K562 (cell line): ENCODE data around the gene HSP90AA1. TPM values are rescaled to one million over a fixed set of nuclear protein-coding genes. Genes with fewer than 3 reads are reported as not detected.

ENCODE experiments used
- CSDE1 ChIP-seq, 2 experiments: fragments of 450-650 bp; IDR thresholded peaks; 2 replicates each; pipeline ENCODE4 v1.6.1; 2016; ENCODE audit warnings: mild to moderate bottlenecking in 1 of 2
- FOXM1 ChIP-seq, 2 experiments: fragments of 450-650 bp in 1 of 2; sonication (generic) in 1 of 2; formaldehyde crosslinking in 1 of 2; IDR thresholded peaks; 2 replicates each; pipeline versions ENCODE4 v1.6.1 to v1.9.0; 2017 to 2022; ENCODE audit warnings: low read depth in 2 of 2, mild to moderate bottlenecking in 2 of 2, missing genetic modification reagents in 1 of 2, moderate library complexity in 1 of 2
- GABPA ChIP-seq: fragments of 200-800 bp; sonication (Bioruptor generic); conservative IDR thresholded peaks from 2 replicates; pipeline ENCODE4 v1.6.1; 2016; ENCODE audit warnings: low read depth, missing genetic modification characterization, missing compliant biosample characterization
- ILK ChIP-seq: fragments of 450-650 bp; IDR thresholded peaks from 2 replicates; pipeline ENCODE4 v1.6.1; 2016; ENCODE audit warnings: missing genetic modification characterization, low read depth, mild to moderate bottlenecking, missing compliant biosample characterization, moderate library complexity, borderline replicate concordance
- KDM2B ChIP-seq: fragments of 250-450 bp; sonication (Bioruptor Pico); IDR thresholded peaks from 2 replicates; pipeline ENCODE4 v1.8.0; 2021; ENCODE audit warnings: mild to moderate bottlenecking, moderate library complexity
- KDM4B ChIP-seq, 2 experiments: fragments of 450-650 bp in 1 of 2; sonication (generic) in 1 of 2; IDR thresholded peaks; 2 replicates each; pipeline ENCODE4 v1.6.1; 2016 to 2017; ENCODE audit warnings: borderline replicate concordance in 2 of 2, antibody characterized with exemption in 1 of 2, low read depth in 1 of 2, mild to moderate bottlenecking in 1 of 2
- NFRKB ChIP-seq: fragments of 450-650 bp; IDR thresholded peaks from 2 replicates; pipeline ENCODE4 v1.6.1; 2016; ENCODE audit warnings: low read depth
- NR3C1 ChIP-seq: sonication (generic); formaldehyde crosslinking; IDR thresholded peaks from 2 replicates; pipeline ENCODE4 v1.8.1; 2022; ENCODE audit warnings: missing genetic modification reagents
- TEAD1 ChIP-seq, 2 experiments: fragments of 450-650 bp in 1 of 2; sonication (generic) in 1 of 2; formaldehyde crosslinking; IDR thresholded peaks; 2 replicates each; pipeline versions ENCODE4 v1.4.0 to v1.8.0; 2020 to 2022; ENCODE audit warnings: mild to moderate bottlenecking in 2 of 2, missing genetic modification reagents in 1 of 2
- ZNF239 ChIP-seq: fragments of 250-450 bp; sonication (Bioruptor Pico); IDR thresholded peaks from 2 replicates; pipeline ENCODE4 v1.4.0; 2020; ENCODE audit warnings: mild to moderate bottlenecking
- ZNF584 ChIP-seq: fragments of 200-800 bp; sonication (Bioruptor generic); IDR thresholded peaks from 2 replicates; pipeline ENCODE4 v1.6.1; 2016; ENCODE audit warnings: low read depth, mild to moderate bottlenecking, missing genetic modification characterization, missing compliant biosample characterization
- ZNF75A ChIP-seq: fragments of 450-650 bp; formaldehyde crosslinking; IDR thresholded peaks from 2 replicates; pipeline ENCODE4 v1.4.0; 2020; ENCODE audit warnings: mild to moderate bottlenecking
- ZNF766 ChIP-seq: fragments of 200-800 bp; sonication (Bioruptor generic); conservative IDR thresholded peaks from 2 replicates; pipeline ENCODE4 v1.6.1; 2016; ENCODE audit warnings: missing genetic modification characterization, missing compliant biosample characterization
- polyA plus RNA-seq, 8 experiments: library from polyadenylated mRNA; depleted of rRNA in 4 of 8; stranded (reverse) in 5 of 8; unstranded in 3 of 8; fragments of >200 nt; fragmentation: Nextera tagmentation in 2 of 8; fragmentation: Illumina TruSeq in 1 of 8; extraction: Ambion mirVana in 2 of 8; extraction: Trizol in 1 of 8; gene quantifications; 2 replicates each; pipeline versions ENCODE4 v1.2.1 to v1.2.3, GENCODE V29; 2011 to 2014; ENCODE audit warnings: inconsistent platforms in 1 of 8, missing spikeins in 1 of 8
- total RNA-seq, 7 experiments: library from RNA; depleted of rRNA in 6 of 7; stranded (reverse); fragments of >200 nt in 6 of 7; fragmentation: Illumina TruSeq in 2 of 7; extraction: Trizol in 2 of 7; gene quantifications; 2 replicates each; pipeline versions ENCODE4 v1.2.1 to v1.2.3, GENCODE V29; 2011 to 2021; ENCODE audit warnings: low replicate concordance in 1 of 7
- TF ChIP-seq, protein P1 (sequence below), 2 experiments: fragments of 450-650 bp; IDR thresholded peaks; 2 replicates each; pipeline ENCODE4 v1.6.1; 2016; ENCODE audit warnings: mild to moderate bottlenecking in 2 of 2, borderline replicate concordance in 1 of 2, low read depth in 1 of 2, moderate library complexity in 1 of 2
- TF ChIP-seq, protein P2 (sequence below): fragments of 250-450 bp; sonication (Bioruptor Pico); IDR thresholded peaks from 2 replicates; pipeline ENCODE4 v1.4.0; 2020; ENCODE audit warnings: mild to moderate bottlenecking, moderate library complexity

HSP90AA1 gene
- total and polyA plus RNA-seq, 9 of the 15 experiments (the other 6 are each of a cell fraction or from before 2014, with no cell fraction given): 377 to 1,731 (median 879) TPM

DNA sequence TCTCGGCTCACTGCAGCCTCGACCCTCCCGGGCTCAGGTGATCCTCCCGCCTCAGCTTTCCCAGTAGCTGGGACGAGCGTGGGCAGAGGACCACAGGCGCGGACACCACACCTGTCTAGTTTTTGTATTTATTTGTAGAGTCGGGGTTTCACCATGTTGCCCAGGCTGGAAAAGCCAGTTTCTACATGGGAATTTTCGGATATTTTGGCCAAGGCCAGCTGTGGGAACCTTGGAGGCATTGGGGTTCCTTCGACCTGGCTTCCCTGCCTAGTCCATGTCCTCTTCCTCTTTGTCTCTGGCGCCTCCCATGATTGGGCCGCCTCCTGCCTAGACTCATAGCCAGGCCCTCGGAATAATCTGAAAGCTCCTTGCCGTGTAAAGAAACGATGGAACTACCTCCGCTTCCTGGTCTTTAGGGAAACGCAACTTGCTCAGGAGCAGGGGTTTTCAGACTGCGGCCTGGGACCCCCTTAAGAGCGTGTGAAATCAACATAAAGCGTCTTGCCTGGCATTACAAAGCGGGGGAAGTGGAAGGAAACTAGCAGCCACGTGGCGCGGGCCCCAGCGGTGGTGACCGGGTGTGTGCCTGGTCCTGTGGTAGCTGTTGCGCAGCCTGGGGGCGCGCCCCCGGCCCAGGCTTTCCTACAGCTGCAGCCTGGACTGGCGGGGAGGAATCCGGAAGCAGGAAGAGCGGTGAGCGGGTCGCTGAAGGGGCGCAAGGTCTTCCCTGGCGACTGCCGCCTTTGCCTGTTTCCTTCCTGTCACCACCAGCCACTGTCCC lies 1.4 kb upstream of the HSP90AA1 start (continued):
- TF ChIP-seq NR3C1: 0 out of 2 replicates have a peak, but pooled peaks have one; percentile 35
- peak in 1 of 2 experiments; percentile 89; a peak in 2 of 4 replicates for TF ChIP-seq TEAD1 (CRISPR knock-in tag; IDR thresholded peaks at IDR 0.05)
- no peak for TF ChIP-seq KDM2B (CRISPR knock-in tag)
- TF ChIP-seq ZNF75A (CRISPR knock-in tag): no peak
- TF ChIP-seq FOXM1 (IDR thresholded peaks at IDR 0.05; ENCODE audit: low read depth): no peak
- no peak for TF ChIP-seq FOXM1 (CRISPR knock-in tag; IDR thresholded peaks at IDR 0.05; ENCODE audit: low read depth)
- TF ChIP-seq ZNF584 (CRISPR knock-in tag): peak; percentile 38; the same call in 1 of the 2 replicates
- TF ChIP-seq CSDE1 (IDR thresholded peaks at IDR 0.05): no peak
- TF ChIP-seq NFRKB: peak; percentile 60; the same call in 1 of the 2 replicates
- TF ChIP-seq, protein P1, sequence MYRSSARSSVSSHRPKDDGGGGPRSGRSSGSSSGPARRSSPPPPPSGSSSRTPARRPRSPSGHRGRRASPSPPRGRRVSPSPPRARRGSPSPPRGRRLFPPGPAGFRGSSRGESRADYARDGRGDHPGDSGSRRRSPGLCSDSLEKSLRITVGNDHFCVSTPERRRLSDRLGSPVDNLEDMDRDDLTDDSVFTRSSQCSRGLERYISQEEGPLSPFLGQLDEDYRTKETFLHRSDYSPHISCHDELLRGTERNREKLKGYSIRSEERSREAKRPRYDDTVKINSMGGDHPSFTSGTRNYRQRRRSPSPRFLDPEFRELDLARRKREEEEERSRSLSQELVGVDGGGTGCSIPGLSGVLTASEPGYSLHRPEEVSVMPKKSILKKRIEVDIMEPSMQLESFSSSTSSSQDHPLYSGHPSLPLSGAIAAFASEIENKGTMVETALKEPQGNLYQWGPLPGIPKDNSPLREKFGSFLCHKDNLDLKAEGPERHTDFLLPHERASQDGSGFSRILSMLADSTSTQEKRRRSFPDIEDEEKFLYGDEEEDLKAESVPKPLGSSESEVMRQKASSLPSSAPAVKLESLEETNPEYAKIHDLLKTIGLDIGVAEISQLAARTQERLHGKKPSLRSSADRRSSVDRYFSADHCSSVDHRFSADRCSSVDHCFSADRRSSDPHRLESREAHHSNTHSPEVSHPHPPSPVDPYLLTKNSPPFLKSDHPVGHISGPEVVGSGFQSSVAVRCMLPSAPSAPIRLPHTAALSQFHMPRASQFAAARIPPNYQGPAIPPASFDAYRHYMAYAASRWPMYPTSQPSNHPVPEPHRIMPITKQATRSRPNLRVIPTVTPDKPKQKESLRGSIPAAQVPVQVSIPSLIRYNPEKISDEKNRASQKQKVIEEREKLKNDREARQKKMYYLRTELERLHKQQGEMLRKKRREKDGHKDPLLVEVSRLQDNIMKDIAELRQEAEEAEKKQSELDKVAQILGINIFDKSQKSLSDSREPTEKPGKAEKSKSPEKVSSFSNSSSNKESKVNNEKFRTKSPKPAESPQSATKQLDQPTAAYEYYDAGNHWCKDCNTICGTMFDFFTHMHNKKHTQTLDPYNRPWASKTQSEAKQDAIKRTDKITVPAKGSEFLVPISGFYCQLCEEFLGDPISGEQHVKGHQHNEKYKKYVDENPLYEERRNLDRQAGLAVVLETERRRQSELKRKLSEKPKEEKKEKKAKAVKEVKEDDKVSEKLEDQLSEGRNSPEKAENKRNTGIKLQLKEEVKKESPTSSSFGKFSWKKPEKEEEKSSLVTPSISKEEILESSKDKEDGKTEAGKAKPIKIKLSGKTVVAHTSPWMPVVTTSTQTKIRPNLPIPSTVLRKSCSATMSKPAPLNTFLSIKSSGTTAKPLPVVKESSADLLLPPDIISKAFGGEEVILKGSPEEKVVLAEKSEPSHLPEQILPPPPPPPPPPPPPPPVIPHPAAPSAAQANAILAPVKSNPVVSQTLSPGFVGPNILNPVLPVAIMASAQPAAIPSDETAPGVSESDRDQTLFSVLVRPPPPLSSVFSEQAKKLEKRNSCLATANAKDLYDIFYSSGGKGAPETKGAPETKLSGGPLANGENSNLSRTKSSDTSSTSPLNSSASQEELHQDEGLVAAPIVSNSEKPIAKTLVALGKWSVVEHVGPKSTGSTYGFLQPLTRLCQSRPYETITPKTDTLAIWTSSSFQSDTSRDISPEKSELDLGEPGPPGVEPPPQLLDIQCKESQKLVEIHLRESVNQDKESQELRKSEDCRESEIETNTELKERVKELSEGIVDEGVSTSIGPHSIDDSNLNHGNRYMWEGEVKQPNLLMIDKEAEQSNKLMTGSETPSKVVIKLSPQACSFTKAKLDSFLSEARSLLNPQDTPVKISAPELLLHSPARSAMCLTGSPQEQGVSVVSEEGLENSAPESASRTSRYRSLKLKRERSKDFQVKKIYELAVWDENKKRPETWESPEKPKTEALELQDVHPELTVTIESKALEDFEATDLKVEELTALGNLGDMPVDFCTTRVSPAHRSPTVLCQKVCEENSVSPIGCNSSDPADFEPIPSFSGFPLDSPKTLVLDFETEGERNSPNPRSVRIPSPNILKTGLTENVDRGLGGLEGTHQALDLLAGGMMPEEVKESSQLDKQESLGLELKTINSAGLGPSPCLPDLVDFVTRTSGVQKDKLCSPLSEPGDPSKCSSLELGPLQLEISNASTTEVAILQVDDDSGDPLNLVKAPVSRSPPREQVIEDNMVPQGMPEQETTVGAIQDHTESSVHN (IDR thresholded peaks at IDR 0.05; ENCODE audit: borderline replicate concordance in 1 of 2, low read depth in 1 of 2): no peak
- TF ChIP-seq ZNF766 (CRISPR knock-in tag): peak; percentile 45; the same call in 1 of the 2 replicates
- TF ChIP-seq, protein P2, sequence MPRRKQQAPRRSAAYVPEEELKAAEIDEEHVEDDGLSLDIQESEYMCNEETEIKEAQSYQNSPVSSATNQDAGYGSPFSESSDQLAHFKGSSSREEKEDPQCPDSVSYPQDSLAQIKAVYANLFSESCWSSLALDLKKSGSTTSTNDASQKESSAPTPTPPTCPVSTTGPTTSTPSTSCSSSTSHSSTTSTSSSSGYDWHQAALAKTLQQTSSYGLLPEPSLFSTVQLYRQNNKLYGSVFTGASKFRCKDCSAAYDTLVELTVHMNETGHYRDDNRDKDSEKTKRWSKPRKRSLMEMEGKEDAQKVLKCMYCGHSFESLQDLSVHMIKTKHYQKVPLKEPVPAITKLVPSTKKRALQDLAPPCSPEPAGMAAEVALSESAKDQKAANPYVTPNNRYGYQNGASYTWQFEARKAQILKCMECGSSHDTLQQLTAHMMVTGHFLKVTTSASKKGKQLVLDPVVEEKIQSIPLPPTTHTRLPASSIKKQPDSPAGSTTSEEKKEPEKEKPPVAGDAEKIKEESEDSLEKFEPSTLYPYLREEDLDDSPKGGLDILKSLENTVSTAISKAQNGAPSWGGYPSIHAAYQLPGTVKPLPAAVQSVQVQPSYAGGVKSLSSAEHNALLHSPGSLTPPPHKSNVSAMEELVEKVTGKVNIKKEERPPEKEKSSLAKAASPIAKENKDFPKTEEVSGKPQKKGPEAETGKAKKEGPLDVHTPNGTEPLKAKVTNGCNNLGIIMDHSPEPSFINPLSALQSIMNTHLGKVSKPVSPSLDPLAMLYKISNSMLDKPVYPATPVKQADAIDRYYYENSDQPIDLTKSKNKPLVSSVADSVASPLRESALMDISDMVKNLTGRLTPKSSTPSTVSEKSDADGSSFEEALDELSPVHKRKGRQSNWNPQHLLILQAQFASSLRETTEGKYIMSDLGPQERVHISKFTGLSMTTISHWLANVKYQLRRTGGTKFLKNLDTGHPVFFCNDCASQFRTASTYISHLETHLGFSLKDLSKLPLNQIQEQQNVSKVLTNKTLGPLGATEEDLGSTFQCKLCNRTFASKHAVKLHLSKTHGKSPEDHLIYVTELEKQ (CRISPR knock-in tag): no peak
- no peak for TF ChIP-seq KDM4B (IDR thresholded peaks at IDR 0.05; ENCODE audit: borderline replicate concordance in 2 of 2, low read depth in 1 of 2)
- TF ChIP-seq ZNF239: no peak
- TF ChIP-seq GABPA: 0 out of 2 replicates have a peak, but pooled peaks have one; percentile 23
- no peak for TF ChIP-seq ILK (tag)
